ENCODE data around the gene IQSEC3. TPM values are rescaled to one million over a fixed set of nuclear protein-coding genes. Genes with fewer than 3 reads are reported as not detected.

Gene IQSEC3
- total and polyA plus RNA-seq, 10 of the 15 experiments (the other 5 are each of a cell fraction or from before 2014, with no cell fraction given), result not detected

GRCh38 chr12:167959-168600 lies 101.5 kb downstream of the IQSEC3 start:
- H2AFZ ChIP-seq (ENCODE audit: control insufficient read depth, low read depth, low read length), result no peak overlapping the region
- no peak overlapping the region for H3K4me3 ChIP-seq
- intact Hi-C loops (cut with micrococcal nuclease; ENCODE audit: unreplicated experiment) (no loop called here), in situ Hi-C loops (cut with MboI) (no loop called here)
- POLR2A ChIA-PET, result no interaction called here
- DNase-seq (ENCODE audit: low read depth, low spot score) (no peak), ATAC-seq (no peak), FAIRE-seq (no peak)
- no peaks in the 10 kb centered on the region for H4K20me1 ChIP-seq (ENCODE audit: control insufficient read depth, insufficient read depth)
- no peaks in the 10 kb centered on the region for H3K79me2 ChIP-seq (ENCODE audit: control insufficient read depth, insufficient read depth, low read length)
- no peak overlapping the region for H3K9ac ChIP-seq (ENCODE audit: control insufficient read depth, insufficient read depth, low read length)
- no peaks in the 10 kb centered on the region for H3K36me3 ChIP-seq (ENCODE audit: control insufficient read depth in 2 of 2, insufficient read depth in 2 of 2, low read length in 1 of 2)
- RAD21 ChIA-PET (ENCODE audit: unreplicated experiment), result no interaction called here
- H3K4me1 ChIP-seq (ENCODE audit: control insufficient read depth, insufficient read depth, low read length), result peaks cover 8% of the 10 kb centered on the region
- no peaks in the 10 kb centered on the region for H3K9me3 ChIP-seq (replicated peaks; ENCODE audit: control insufficient read depth, insufficient read depth, low read length)
- no TSS peak for BruUV-seq (replicated peaks)
- H3K27me3 ChIP-seq (replicated peaks in 1 of 2; ENCODE audit: control insufficient read depth in 2 of 2, insufficient read depth in 2 of 2, low read length in 1 of 2), result no peaks in the 10 kb centered on the region; a peak in 3 of 4 replicates
- no peak overlapping the region for H3K27ac ChIP-seq (ENCODE audit: control insufficient read depth, insufficient read depth)
- SMC1A ChIA-PET (ENCODE audit: uncharacterized antibody, unreplicated experiment), result no interaction called here
- 59% methylated on average over 12 of the region's 12 CpGs for WGBS (ENCODE audit: insufficient coverage, insufficient replicate concordance, low lambda C conversion rate, missing lambda C conversion rate)
- no peak overlapping the region for H3K4me2 ChIP-seq (ENCODE audit: control insufficient read depth, insufficient read depth)
- CTCF ChIA-PET, result no interaction called here
- TF ChIP-seq BRCA1 (IDR thresholded peaks at IDR 0.05; ENCODE audit: low read depth, low read length) (no peak), NFIC (IDR thresholded peaks at IDR 0.05; ENCODE audit: low read depth, low read length) (no peak), ZNF217 (IDR thresholded peaks at IDR 0.05) (no peak), STAT1 (conservative IDR thresholded peaks at IDR 0.05) (no peak)
- TF ChIP-seq, protein P1, sequence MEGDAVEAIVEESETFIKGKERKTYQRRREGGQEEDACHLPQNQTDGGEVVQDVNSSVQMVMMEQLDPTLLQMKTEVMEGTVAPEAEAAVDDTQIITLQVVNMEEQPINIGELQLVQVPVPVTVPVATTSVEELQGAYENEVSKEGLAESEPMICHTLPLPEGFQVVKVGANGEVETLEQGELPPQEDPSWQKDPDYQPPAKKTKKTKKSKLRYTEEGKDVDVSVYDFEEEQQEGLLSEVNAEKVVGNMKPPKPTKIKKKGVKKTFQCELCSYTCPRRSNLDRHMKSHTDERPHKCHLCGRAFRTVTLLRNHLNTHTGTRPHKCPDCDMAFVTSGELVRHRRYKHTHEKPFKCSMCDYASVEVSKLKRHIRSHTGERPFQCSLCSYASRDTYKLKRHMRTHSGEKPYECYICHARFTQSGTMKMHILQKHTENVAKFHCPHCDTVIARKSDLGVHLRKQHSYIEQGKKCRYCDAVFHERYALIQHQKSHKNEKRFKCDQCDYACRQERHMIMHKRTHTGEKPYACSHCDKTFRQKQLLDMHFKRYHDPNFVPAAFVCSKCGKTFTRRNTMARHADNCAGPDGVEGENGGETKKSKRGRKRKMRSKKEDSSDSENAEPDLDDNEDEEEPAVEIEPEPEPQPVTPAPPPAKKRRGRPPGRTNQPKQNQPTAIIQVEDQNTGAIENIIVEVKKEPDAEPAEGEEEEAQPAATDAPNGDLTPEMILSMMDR (IDR thresholded peaks at IDR 0.05 in 2 of 3, conservative IDR thresholded peaks at IDR 0.05 in 1 of 3; ENCODE audit: control insufficient read depth in 2 of 3, extremely low read depth in 1 of 3, insufficient read depth in 1 of 3, low read depth in 3 of 3, low read length in 3 of 3), result no peak
- TF ChIP-seq, protein P2, sequence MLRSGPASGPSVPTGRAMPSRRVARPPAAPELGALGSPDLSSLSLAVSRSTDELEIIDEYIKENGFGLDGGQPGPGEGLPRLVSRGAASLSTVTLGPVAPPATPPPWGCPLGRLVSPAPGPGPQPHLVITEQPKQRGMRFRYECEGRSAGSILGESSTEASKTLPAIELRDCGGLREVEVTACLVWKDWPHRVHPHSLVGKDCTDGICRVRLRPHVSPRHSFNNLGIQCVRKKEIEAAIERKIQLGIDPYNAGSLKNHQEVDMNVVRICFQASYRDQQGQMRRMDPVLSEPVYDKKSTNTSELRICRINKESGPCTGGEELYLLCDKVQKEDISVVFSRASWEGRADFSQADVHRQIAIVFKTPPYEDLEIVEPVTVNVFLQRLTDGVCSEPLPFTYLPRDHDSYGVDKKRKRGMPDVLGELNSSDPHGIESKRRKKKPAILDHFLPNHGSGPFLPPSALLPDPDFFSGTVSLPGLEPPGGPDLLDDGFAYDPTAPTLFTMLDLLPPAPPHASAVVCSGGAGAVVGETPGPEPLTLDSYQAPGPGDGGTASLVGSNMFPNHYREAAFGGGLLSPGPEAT (IDR thresholded peaks at IDR 0.05; ENCODE audit: low read depth), result no peak
- TF ChIP-seq, protein P3, sequence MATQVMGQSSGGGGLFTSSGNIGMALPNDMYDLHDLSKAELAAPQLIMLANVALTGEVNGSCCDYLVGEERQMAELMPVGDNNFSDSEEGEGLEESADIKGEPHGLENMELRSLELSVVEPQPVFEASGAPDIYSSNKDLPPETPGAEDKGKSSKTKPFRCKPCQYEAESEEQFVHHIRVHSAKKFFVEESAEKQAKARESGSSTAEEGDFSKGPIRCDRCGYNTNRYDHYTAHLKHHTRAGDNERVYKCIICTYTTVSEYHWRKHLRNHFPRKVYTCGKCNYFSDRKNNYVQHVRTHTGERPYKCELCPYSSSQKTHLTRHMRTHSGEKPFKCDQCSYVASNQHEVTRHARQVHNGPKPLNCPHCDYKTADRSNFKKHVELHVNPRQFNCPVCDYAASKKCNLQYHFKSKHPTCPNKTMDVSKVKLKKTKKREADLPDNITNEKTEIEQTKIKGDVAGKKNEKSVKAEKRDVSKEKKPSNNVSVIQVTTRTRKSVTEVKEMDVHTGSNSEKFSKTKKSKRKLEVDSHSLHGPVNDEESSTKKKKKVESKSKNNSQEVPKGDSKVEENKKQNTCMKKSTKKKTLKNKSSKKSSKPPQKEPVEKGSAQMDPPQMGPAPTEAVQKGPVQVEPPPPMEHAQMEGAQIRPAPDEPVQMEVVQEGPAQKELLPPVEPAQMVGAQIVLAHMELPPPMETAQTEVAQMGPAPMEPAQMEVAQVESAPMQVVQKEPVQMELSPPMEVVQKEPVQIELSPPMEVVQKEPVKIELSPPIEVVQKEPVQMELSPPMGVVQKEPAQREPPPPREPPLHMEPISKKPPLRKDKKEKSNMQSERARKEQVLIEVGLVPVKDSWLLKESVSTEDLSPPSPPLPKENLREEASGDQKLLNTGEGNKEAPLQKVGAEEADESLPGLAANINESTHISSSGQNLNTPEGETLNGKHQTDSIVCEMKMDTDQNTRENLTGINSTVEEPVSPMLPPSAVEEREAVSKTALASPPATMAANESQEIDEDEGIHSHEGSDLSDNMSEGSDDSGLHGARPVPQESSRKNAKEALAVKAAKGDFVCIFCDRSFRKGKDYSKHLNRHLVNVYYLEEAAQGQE (IDR thresholded peaks at IDR 0.05; ENCODE audit: low read depth, low read length), result no peak
- TF ChIP-seq, protein P4, sequence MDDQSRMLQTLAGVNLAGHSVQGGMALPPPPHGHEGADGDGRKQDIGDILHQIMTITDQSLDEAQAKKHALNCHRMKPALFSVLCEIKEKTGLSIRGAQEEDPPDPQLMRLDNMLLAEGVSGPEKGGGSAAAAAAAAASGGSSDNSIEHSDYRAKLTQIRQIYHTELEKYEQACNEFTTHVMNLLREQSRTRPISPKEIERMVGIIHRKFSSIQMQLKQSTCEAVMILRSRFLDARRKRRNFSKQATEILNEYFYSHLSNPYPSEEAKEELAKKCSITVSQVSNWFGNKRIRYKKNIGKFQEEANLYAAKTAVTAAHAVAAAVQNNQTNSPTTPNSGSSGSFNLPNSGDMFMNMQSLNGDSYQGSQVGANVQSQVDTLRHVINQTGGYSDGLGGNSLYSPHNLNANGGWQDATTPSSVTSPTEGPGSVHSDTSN (IDR thresholded peaks at IDR 0.05; ENCODE audit: insufficient replicate concordance, low read depth, low read length), result no peak
